K562 (cell line): ENCODE measurements around the gene CYSTM1. TPM values are rescaled to one million over a fixed set of nuclear protein-coding genes. Genes with fewer than 3 reads are reported as not detected.

Source experiments
- ATAC-seq: fragments of 200-7000 bp; cut with Tn5 transposase; 3 replicates; pipeline ENCODE4 v1.9.1; 2020; ENCODE audit warnings: moderate library complexity
- BruUV-seq: library from RNA; stranded (reverse); fragments of 400-500 nt; replicated peaks from 2 replicates; lab custom pipeline; 2021; lab: Mats Ljungman, UMichigan
- CTCF ChIA-PET: fragments of 300-600 bp; formaldehyde crosslinking; extraction: SDS; loops from one replicate; lab custom pipeline; 2021; ENCODE audit warnings: low intra/inter-chr PET ratio; lab: Yijun Ruan, JAX
- POLR2A ChIA-PET: fragments of 300-600, 350-650 bp; sonication (Branson Sonifier 250); formaldehyde crosslinking; extraction: SDS; loops from one replicate; lab custom pipeline; 2021; ENCODE audit warnings: antibody characterized with exemption, inconsistent platforms; lab: Yijun Ruan, JAX
- DNase-seq, 4 experiments: peaks; one replicate each; pipeline versions ENCODE4 v3.0.0 to v3.0.0-alpha.2; 2011 to 2018; ENCODE audit warnings: low spot score in 3 of 4, mixed read lengths in 3 of 4; ENCODE audit errors: extremely low read depth in 1 of 4
- FAIRE-seq: peaks from 2 replicates; lab custom pipeline; 2011; peaks lifted over from hg19 to GRCh38; lab: Jason Lieb, UNC
- H2AFZ ChIP-seq: 2 replicates; pipeline ENCODE4 v1.6.0; 2011; ENCODE audit warnings: low read depth, low read length, control low read depth, inconsistent platforms
- H3K27ac ChIP-seq: fragments of 200-600 bp; 3 replicates; pipeline ENCODE4 v1.8.0; 2011; ENCODE audit warnings: low read depth, mild to moderate bottlenecking, control low read depth, inconsistent platforms, low read length, moderate library complexity, mixed read lengths; ENCODE audit errors: extremely low read depth
- H3K27me3 ChIP-seq, 2 experiments: fragments of 300-600 bp in 1 of 2; 2 replicates in 1 of 2; 3 replicates in 1 of 2; pipeline versions ENCODE4 v1.6.0 to v1.8.0; 2011; ENCODE audit warnings: inconsistent platforms in 2 of 2, low read length in 2 of 2, mild to moderate bottlenecking in 1 of 2, mixed read lengths in 1 of 2, moderate library complexity in 1 of 2; ENCODE audit not compliant: control insufficient read depth in 2 of 2, insufficient read depth in 2 of 2
- H3K36me3 ChIP-seq: fragments of 300-600 bp; 3 replicates; pipeline ENCODE4 v1.8.0; 2011; ENCODE audit warnings: mild to moderate bottlenecking, low read length, inconsistent platforms; ENCODE audit not compliant: control insufficient read depth, insufficient read depth
- H3K4me1 ChIP-seq, 2 experiments: fragments of 200-600 bp in 1 of 2; replicated peaks in 1 of 2; 2 replicates in 1 of 2; 3 replicates in 1 of 2; pipeline versions ENCODE4 v1.5.1 to v1.8.0; 2011; ENCODE audit warnings: inconsistent platforms in 2 of 2, low read length in 2 of 2, mild to moderate bottlenecking in 1 of 2, mixed read lengths in 1 of 2, moderate library complexity in 1 of 2; ENCODE audit not compliant: control insufficient read depth in 2 of 2, insufficient read depth in 2 of 2
- H3K4me2 ChIP-seq: 2 replicates; pipeline ENCODE4 v1.6.1; 2011; ENCODE audit warnings: low read length, control low read depth, inconsistent platforms, mixed read lengths; ENCODE audit not compliant: insufficient read depth
- H3K4me3 ChIP-seq: fragments of 200-600 bp; sonication (generic), shearing (Covaris generic); 2 replicates; pipeline ENCODE4 v1.5.1; 2016; ENCODE audit warnings: control low read depth, inconsistent platforms
- H3K79me2 ChIP-seq: fragments of 200-600 bp; 3 replicates; pipeline ENCODE4 v1.8.0; 2011; ENCODE audit warnings: low read length, inconsistent platforms; ENCODE audit not compliant: control insufficient read depth, insufficient read depth
- H3K9ac ChIP-seq, 2 experiments: 2 replicates each; pipeline versions ENCODE4 v1.6.0 to v1.6.1; 2011; ENCODE audit warnings: low read depth in 2 of 2, low read length in 2 of 2, control low read depth in 1 of 2, inconsistent platforms in 1 of 2, mild to moderate bottlenecking in 1 of 2, mixed read lengths in 1 of 2; ENCODE audit not compliant: insufficient read depth in 1 of 2
- H3K9me1 ChIP-seq: one replicate; pipeline ENCODE4 v1.6.0; 2011; ENCODE audit warnings: inconsistent platforms, mild to moderate bottlenecking, low read length, moderate library complexity; ENCODE audit not compliant: control insufficient read depth, insufficient read depth
- H3K9me3 ChIP-seq: replicated peaks from 2 replicates; pipeline ENCODE4 v1.5.1; 2011; ENCODE audit warnings: low read depth, low read length, inconsistent platforms; ENCODE audit not compliant: control insufficient read depth, insufficient read depth
- H4K20me1 ChIP-seq: replicated peaks from 2 replicates; pipeline ENCODE4 v1.6.1; 2011; ENCODE audit warnings: low read length, inconsistent platforms, mixed read lengths; ENCODE audit not compliant: control insufficient read depth, insufficient read depth
- ATF4 ChIP-seq: fragments of 450-650 bp; formaldehyde crosslinking; IDR thresholded peaks from 2 replicates; pipeline ENCODE4 v1.4.0; 2022; ENCODE audit warnings: mild to moderate bottlenecking, moderate library complexity
- CC2D1A ChIP-seq: fragments of 450-650 bp; IDR thresholded peaks from 2 replicates; pipeline ENCODE4 v1.6.1; 2017; ENCODE audit warnings: mild to moderate bottlenecking
- LCOR ChIP-seq: sonication (generic); formaldehyde crosslinking; IDR thresholded peaks from 2 replicates; pipeline ENCODE4 v1.8.0; 2022; ENCODE audit warnings: mild to moderate bottlenecking, missing genetic modification reagents
- MAFF ChIP-seq: IDR thresholded peaks from 2 replicates; pipeline ENCODE4 v1.6.1; 2012; ENCODE audit warnings: low read length, improper control_type of control experiment
- PHB2 ChIP-seq: fragments of 450-650 bp; IDR thresholded peaks from 2 replicates; pipeline ENCODE4 v1.6.1; 2017; ENCODE audit warnings: low read depth
- ZNF224 ChIP-seq: sonication (generic); formaldehyde crosslinking; IDR thresholded peaks from 2 replicates; pipeline ENCODE4 v1.8.0; 2022; ENCODE audit warnings: mild to moderate bottlenecking, missing genetic modification reagents
- ZNF507 ChIP-seq: conservative IDR thresholded peaks from 2 replicates; pipeline ENCODE4 v1.6.1; 2017; ENCODE audit warnings: missing genetic modification characterization, missing compliant biosample characterization
- WGBS: fragments of 100-300 bp; shearing (Covaris generic); methylation state at CpG from one replicate; pipeline ENCODE4 v1.1.6; 2016; ENCODE audit warnings: low coverage, mixed read lengths; ENCODE audit not compliant: insufficient coverage; ENCODE audit errors: missing lambda C conversion rate; 5-methylcytosine and 5-hydroxymethylcytosine counted together
- in situ Hi-C: fragments of 300-500 bp; cut with MboI; formaldehyde crosslinking; loops from 4 replicates; pipeline ENCODE4 v1.15.0; 2018; ENCODE audit warnings: inconsistent platforms, mixed read lengths
- intact Hi-C: fragments of 100-400 bp; cut with micrococcal nuclease; formaldehyde crosslinking; loops from 2 replicates; pipeline ENCODE4 v1.14.2; 2022
- polyA plus RNA-seq, 8 experiments: library from polyadenylated mRNA; depleted of rRNA in 4 of 8; stranded (reverse) in 5 of 8; unstranded in 3 of 8; fragments of >200 nt; fragmentation: Nextera tagmentation in 2 of 8; fragmentation: Illumina TruSeq in 1 of 8; extraction: Ambion mirVana in 2 of 8; extraction: Trizol in 1 of 8; gene quantifications; 2 replicates each; pipeline versions ENCODE4 v1.2.1 to v1.2.3, GENCODE V29; 2011 to 2014; ENCODE audit warnings: inconsistent platforms in 1 of 8, missing spikeins in 1 of 8
- total RNA-seq, 7 experiments: library from RNA; depleted of rRNA in 6 of 7; stranded (reverse); fragments of >200 nt in 6 of 7; fragmentation: Illumina TruSeq in 2 of 7; extraction: Trizol in 2 of 7; gene quantifications; 2 replicates each; pipeline versions ENCODE4 v1.2.1 to v1.2.3, GENCODE V29; 2011 to 2021; ENCODE audit warnings: low replicate concordance in 1 of 7

Gene CYSTM1
- total and polyA plus RNA-seq, 9 of the 15 experiments (the other 6 are each of a cell fraction or from before 2014, with no cell fraction given) = 76.1 to 422 (median 108) TPM

GRCh38 chr5:140236891-140237598 is 62.1 kb downstream of the CYSTM1 start:
- FAIRE-seq (no peak), ATAC-seq (no peak), DNase-seq (no peak)
- POLR2A ChIA-PET = interaction anchor here (0.9 kb wide), 1 partner anchor 21 kb away, joined by 5 read pairs; no protein-coding TSS in a partner anchor
- Histone ChIP-seq H2AFZ (no peak overlapping the region), H3K79me2 (peaks cover 22% of the 10 kb centered on the region; the same call in 2 of the 3 replicates), H3K4me3 (no peak overlapping the region), H3K4me2 (no peak overlapping the region), H3K9me1 (no peaks in the 10 kb centered on the region), H3K9me3 (no peaks in the 10 kb centered on the region), H3K36me3 (peaks cover 5% of the 10 kb centered on the region; the same call in 2 of the 3 replicates), H3K9ac (no peak overlapping the region), H4K20me1 (peaks cover 27% of the 10 kb centered on the region), H3K27me3 (no peaks in the 10 kb centered on the region), H3K27ac (no peak overlapping the region), H3K4me1 (peaks cover 12 to 26% of the 10 kb centered on the region in 2 experiments)
- intact Hi-C loops = no loop called here
- WGBS = 71% methylated on average over 6 of the region's 6 CpGs
- TF ChIP-seq PHB2 (no peak), ZNF507 (tag) (no peak)
- CTCF ChIA-PET = no interaction called here
- in situ Hi-C loops = no loop called here
- BruUV-seq = no TSS peak

GRCh38 chr5:140238756-140239155 is 63.8 kb downstream of the CYSTM1 start:
- no TSS peak for BruUV-seq

More at GRCh38 chr5:140238756-140239155, 63.8 kb downstream of the CYSTM1 start:
- peaks cover 12 to 26% of the 10 kb centered on the region in 2 experiments for H3K4me1 ChIP-seq
- FAIRE-seq = no peak
- 78% methylated on average over 6 of the region's 6 CpGs for WGBS
- H3K27me3 ChIP-seq = no peaks in the 10 kb centered on the region
- H3K9me3 ChIP-seq = no peaks in the 10 kb centered on the region
- ChIA-PET POLR2A (interaction anchor here (1.0 kb wide), 1 partner anchor 10 kb away, joined by 3 read pairs; no protein-coding TSS in a partner anchor), CTCF (no interaction called here)
- ATAC-seq = no peak
- H3K79me2 ChIP-seq = peaks cover 19% of the 10 kb centered on the region; the same call in 2 of the 3 replicates
- no peak for TF ChIP-seq LCOR
- no peak for TF ChIP-seq MAFF
- TF ChIP-seq ZNF224 (CRISPR knock-in tag) = no peak
- no peak for TF ChIP-seq ATF4 (CRISPR knock-in tag)
- no peak for TF ChIP-seq CC2D1A
- no peak overlapping the region for H3K27ac ChIP-seq
- H3K9ac ChIP-seq = 0 out of 4 replicates have a peak overlapping the region, but pooled peaks of 1 of the 2 experiments have one; percentile 12
- H3K9me1 ChIP-seq = no peaks in the 10 kb centered on the region
- no peak overlapping the region for H3K4me3 ChIP-seq
- intact Hi-C loops (no loop called here), in situ Hi-C loops (no loop called here)
- peaks cover 15% of the 10 kb centered on the region for H3K36me3 ChIP-seq
- H3K4me2 ChIP-seq = no peak overlapping the region
- DNase-seq = no peak
- no peak overlapping the region for H2AFZ ChIP-seq
- H4K20me1 ChIP-seq = peaks cover 23% of the 10 kb centered on the region
